Esophagus mucosa (tissue), 1 donor: ENCODE measurements around the gene MCM3AP. TPM values are rescaled to one million over a fixed set of nuclear protein-coding genes. Genes with fewer than 3 reads are reported as not detected.
A peak's percentile ranks its signal among the peaks of the same experiment; 100 is the strongest.

Experiments
- ATAC-seq: fragments of 200-7000 bp; cut with Tn5 transposase; one replicate; pipeline ENCODE4 v1.9.1; 2020
- total RNA-seq: library from RNA; stranded (reverse); gene quantifications from one replicate; pipeline ENCODE4 v1.2.4, GENCODE V29; 2023
- donor health status: DM: yes; HTN: yes; CAD: no.

MCM3AP gene
- total RNA-seq = 53.6 TPM

DNA sequence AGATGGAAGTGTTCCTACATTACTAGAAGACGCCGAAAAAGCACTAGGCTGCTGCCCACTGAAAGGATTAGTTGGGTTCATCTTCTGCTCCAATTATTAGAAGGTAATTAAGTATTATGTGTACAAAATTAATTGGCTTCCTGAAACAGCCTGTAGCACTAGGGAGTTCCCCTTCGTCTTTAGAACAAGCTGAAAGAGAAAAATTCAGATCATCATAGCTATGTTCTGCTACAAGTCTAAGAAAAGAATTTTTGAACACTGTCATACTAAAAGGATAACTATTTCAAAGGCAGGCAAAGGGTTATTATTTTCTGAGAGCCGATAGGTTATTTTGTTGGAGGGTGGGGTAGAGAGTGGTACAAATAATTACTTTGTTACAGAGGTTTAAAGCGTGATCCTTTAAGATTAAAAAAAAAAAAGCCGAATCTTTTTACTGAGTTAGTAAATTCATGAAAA lies at the start of gene MCM3AP:
MCM3AP (minus strand) TSS at position 406 of the 456 bp plus-strand sequence; CDS start at position 81, 325 bp downstream.
- ATAC-seq = no peak

DNA sequence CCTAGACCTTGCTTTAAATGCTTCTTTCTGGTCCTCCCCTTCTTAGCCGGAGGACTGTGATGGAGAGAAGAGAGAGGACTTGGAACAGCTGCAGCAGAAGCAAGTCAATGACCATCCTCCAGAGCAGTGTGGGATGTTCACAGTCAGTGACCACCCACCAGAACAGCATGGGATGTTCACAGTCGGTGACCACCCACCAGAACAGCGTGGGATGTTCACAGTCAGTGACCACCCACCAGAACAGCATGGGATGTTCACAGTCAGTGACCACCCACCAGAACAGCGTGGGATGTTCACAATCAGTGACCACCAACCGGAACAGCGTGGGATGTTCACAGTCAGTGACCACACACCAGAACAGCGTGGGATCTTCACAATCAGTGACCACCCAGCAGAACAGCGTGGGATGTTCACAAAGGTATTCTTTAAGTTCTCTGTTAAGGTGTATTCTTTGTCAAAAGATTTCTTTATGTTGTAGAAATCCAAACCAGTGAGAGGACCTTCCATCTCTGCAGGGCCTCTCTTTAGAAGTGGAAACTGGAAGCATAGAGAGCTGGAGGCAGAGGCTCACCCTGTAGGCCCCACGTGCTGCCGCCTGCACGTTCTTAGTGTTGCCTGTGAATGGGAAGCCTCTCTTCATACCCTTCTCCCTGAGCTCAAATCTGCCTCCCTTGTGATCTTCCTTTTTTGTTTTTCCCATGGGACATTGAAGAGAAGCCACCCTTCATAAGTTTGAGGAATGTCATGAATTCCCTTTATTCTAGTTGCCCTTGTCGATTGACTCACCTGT lies 49.1 kb upstream of the MCM3AP start:
- no peak for ATAC-seq

DNA sequence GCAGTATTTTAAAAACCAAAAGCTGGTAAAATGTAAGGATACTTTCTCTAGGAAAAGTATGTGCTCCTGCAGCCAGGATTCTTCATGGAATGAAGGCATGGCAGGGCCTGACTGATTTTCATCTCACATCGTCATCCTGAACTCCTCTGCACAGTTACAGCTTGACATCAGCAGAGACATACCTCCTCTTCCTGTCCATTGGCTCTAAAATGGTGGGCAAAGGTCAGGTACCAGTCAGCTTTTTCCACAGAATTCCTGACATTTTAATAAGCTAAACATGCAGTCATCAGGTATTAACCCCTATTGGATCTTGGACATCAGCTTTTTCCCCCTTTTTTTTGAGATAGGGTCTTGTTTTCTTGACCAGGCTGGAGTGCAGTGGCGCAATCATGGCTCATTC lies 44.4 kb upstream of the MCM3AP start:
- ATAC-seq = no peak

DNA sequence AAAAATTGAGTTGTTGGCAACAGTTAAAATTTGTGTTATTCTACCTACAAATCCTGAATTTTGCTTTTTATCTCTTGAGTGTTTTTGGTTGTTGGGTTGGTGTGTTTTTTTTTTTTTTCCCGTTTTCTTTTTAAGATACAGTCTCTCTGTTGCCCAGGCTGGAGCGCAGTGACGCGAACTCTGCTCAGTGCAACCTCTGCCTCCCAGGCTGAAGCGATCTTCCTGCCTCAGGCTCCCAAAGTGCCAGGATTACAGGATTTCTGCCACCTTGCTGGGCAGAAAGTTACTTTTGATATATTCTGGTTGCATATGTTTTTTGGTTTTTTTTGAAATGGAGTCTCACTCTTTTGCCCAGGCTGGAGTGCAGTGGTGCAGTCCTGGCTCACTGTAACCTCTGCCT lies 42.7 kb upstream of the MCM3AP start:
- ATAC-seq = no peak

DNA sequence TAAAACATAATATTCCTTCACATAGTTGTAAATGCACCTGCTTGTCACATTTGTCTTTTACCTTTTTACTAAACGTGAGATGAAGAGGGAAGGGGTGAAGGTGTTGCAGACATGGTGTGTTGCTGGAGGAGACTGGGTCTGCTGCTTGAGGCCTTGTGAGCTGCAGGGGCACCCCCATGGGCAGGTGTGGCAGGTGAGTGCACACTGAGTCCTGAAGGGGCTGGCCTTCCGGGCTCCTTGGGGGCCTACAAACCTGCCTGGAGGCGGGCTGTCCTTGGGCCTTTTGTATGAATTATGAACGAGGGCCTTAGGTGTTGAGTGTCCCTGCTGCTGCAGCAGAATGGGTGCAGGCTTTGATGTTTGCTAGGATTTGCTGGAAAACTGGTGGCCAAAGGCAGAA lies 42.3 kb upstream of the MCM3AP start:
- ATAC-seq = no peak

DNA sequence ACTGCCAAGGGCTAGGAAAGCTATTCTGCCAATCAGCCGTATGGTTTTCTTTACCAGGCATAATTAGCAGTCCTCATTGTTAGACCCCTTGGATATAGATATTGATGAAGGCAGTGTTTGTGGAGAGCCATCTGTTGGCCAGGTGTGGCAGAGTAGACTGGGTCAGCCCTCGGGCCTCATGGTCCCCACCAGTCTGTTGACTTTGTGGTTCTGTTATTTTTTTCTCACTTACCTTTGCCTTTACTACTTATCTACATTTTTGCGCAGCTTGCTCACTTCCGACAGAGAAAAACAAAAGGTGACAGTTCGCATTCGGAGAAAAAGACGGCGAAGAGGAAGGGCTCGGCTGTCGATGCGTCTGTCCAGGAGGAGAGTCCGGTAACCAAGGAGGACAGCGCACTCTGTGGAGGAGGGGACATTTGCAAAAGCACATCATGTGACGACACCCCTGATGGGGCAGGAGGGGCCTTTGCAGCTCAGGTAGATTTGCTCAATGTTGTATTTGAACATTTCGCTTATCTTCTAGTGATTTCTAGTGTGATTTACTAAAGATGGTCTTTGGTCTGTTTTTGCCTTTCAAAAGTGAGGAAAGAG lies 40.8 kb upstream of the MCM3AP start:
- ATAC-seq = no peak

DNA sequence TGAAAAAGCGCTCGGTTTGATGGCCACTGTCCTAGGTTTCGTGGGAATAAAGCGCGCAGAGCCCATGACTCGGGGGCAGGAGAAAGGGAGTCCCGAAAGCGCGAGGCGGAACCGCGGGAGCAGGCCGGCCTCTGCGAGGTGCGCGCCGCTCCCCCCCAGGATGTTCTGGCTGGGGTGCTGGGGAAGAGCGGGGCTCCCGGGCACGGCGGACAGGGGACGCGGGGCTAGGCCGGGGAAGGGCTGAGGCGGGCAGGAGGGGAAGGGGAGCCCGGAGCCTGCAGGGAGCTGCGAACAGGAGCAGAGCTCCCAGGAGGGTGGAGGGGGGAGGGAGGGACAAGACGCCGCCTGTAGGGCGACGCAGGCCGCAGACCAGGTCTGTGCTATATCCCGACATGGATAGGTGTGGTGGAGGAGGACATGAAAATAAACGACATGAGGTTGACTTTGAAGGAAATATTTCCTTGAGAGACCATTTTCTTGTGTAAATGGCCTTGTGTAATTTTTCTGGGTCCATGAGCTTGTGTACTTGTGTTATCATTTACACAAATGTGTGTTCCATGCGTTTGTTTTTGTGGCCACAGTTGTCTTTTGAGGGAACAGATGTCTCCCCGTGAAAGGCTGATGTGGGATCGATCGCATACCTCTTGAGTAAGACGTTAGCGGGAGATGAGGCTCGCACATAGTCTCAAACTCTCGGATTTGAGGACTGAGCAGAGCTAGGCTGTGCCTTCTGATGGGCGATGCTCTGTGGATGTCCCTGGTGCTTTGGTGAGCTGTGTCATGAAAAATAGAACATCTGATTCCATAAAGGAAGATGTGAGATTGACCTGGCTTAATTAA lies 39.9 kb upstream of the MCM3AP start:
- peak; percentile 28 for ATAC-seq

DNA sequence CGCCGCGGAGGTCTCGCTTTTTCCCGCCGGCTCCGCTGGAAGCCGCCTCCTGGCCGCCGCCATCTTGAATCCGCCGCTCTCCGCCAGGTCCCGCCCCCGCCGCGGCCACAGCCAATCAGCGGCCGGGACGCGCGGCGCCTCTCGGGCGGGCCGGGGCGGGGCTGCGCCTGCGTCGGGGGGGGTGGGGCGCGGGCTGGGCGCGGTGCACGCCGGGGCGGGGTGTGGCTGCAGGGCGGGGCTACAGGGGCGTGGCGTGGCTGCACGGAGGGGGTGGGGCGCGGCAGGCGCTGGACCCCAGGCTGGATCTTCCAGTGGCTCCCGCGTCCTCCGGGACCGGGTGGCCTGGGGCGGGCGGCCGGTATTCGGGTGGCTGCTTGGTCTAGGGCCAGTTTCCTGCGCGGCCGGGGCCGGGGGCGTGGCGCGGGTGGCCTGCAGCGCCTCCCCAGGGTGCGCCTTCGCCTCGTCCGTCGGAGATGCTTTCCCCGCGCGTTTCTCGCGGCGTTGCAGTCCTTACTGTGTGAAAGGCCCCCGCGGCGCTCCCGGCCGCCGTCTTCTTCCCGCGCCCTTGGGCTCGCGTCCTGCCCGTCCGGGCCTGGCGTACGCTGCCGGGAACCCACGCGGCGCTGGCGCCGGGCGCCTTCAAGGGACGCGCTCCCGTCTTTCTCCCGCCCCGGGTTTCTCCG lies 39.1 kb upstream of the MCM3AP start:
- peak; percentile 90 for ATAC-seq

DNA sequence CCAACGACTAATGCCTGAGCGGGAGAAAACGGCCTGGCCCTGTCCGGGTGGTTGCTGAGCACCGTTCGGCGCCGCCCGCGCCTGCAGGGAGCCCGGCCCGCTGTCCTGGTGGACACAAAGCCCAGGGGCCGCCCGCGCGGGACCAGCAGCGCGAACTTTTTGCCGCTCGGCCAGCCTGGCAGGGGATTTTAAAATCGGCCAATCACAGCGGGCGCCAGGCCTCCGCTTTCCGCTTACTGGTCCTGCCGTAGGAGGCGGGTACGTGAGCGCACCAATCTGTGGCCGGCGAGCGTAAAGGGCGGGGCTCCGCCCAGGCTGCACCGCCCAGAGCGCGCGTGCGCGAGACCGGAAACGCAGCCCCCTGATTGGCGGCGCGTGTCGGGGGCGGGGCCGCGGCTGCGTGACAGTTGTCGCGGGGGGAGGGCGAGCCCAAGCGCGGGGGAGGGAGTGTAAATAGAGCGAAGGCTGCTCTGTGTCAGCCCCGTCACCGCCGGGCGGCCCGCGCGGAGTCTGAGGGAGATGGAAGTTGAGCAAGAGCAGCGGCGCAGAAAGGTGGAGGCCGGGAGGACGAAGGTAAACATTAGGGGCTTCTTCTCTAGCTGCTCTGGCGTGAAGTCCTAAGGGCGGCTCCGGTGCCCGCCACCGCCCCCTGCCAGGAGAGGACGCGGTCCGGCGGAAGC lies 38.4 kb upstream of the MCM3AP start, which contains the start of the genes C21orf58 and PCNT:
C21orf58 (minus strand) TSS at position 161 of the 680 bp plus-strand sequence. CDS start 1,132 bp downstream, outside the sequence.
PCNT (plus strand) TSS at position 447 of the 680 bp plus-strand sequence; CDS start at position 520, 73 bp downstream.
- peak; percentile 94 for ATAC-seq

DNA sequence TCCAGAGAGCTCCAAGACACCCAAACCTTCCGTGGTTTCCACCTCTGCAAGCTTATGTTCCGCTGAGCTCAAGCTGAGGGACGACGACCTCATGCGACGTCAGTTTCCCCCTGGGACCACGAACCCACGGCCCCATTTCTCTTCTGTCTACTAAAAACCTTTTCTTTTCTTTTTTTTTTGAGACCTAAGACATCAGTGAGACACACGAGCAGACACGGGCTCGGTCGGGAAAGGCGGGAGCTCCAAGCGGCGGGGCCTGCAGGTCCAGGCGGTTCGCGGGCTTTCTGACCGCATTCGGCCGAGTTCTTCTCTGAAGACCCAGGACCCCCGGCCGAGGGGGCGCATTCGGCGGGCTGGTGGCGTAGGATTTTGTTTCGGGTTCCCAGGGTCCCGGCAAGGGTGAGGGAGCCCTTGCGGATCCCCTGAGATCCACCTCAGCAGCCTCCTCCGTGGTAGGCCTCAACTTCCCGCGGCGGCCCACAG lies 37.9 kb upstream of the MCM3AP start:
- ATAC-seq = no peak

DNA sequence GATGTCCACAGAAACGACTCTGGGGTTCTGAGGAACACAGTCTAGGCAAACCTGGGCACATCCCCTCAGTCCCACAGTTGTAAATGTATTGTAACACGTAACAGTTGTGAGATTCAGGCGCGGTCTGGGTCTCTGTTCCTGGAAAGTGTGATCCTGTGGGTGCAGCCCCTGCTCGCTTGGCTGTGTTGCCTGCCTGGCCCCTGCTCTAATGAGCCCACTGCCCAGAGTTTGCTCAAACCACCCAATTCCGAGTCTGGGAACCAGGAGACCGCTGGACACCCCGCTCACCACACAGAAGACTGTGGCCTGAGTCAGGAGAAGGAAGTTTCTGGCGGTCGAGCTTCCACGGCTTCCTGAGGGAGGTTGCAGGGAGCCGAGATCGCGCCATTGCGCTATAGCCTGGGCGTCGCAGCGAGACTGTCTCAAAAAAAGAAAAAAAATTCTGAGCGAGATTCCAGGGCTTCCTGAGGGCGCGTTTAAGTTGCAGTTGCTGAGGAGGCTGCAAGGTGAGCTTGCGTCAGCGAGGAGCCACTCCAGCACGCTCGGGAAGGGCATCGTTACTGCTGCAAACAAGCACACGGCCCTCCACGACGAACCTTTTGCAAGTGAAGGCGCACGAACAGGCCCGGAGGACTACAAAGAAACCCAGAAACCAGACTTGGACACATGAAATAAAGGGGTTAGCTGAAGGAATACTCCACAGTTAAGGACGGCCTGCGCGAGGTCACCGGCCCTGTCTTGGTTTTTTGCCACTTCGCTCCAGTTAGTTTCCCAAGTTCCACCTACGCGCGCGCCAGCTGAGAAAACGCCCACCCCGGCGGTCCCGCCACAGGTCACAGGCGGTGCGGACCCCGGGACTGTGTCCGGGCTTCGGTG lies 37.2 kb upstream of the MCM3AP start:
- ATAC-seq = no peak

DNA sequence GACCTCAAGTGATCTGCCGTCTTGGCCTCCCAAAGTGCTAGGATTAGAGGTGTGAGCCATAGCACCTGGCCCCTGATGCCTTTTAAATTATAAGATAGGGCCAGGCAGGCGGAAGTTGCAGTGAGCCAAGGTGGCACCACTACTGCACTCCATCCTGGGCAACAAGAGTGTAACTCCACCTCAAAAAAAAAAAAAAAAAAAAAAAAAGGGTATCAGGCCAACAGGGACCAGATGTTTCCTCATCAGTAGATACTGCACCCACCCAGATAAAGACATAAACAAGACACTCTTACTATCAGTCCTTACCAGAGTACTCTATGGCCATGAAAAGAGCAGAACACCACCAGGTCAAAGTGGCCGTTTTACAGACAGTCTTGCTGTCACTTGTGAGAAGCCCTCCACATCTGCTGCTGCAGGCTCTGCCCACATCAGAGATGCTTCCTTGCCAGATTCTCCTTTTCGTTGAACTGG lies 35.0 kb upstream of the MCM3AP start:
- no peak for ATAC-seq

DNA sequence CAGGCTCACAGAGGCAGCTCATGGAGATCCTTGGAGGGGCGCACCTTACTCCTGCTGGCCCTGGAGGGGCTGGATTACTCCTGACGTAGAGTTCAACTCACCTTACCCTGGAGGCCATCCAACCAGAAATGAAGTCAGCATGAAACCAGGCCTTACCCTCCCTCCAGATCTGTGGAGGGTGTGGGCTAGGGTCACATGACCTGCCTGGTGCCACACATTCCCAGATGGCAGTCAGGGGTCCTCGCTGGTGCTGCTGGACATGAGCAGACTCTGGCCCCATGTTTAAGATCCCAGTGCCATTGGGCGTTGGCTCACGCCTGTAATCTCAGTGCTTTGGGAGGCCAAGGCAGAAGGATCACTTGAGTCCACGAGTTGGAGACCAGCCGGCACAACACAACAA lies 33.8 kb upstream of the MCM3AP start:
- ATAC-seq = no peak

DNA sequence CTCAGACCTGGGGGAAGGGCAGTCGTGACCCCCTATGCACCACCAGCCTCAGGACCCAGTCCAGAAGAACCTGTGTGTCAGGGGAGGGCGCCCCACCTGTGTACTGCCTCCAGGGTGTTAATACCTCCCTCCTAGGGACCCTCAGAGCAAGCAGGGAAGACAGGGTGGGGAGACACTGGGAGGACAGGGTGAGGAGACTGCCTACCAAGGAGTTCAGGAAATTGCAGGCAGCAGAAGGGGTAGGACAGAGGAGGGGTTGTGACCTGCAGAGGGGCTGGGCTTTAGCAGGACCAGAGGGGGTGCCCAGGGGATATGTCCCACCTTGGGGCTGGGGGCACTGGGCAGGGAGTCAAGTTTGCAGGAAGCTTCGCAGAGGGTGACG lies 33.0 kb upstream of the MCM3AP start:
- ATAC-seq = no peak

DNA sequence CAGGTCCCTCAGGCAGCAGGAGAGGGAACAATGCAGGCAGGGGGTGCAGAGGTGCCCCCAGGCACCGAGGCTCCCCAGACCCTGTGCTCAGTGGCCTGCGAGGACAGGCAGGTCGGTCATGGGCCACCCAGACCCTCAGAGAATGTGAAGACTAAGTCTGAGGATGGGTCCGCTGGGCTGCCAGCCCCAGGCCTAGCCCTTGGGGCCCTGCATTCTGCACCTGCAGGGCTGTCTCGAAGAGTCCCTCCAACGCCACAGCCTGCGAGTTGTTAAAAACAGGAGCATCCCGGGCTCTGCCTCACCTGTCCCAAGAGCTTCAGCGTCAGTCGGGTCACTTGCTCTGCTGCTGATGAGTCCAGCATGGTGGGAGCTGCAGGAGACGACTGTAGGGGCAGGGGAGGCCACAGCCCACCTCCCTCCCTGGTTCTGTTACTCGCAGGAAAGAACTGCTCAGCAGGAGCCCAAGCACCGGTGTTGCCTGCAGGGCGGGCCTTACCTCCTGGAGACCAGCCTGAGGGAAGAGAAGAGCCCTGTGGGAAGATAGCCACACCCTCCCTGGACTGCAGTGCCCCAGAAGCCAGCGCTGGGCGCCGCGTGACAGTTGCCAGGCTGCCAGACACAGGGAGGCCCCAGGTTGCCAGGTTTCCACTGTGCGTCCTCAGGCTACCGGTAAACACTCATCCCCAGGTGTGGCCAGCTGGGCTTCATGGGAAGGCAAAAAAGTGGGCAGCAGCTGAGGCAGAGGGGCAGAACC lies 32.5 kb upstream of the MCM3AP start:
- no peak for ATAC-seq

DNA sequence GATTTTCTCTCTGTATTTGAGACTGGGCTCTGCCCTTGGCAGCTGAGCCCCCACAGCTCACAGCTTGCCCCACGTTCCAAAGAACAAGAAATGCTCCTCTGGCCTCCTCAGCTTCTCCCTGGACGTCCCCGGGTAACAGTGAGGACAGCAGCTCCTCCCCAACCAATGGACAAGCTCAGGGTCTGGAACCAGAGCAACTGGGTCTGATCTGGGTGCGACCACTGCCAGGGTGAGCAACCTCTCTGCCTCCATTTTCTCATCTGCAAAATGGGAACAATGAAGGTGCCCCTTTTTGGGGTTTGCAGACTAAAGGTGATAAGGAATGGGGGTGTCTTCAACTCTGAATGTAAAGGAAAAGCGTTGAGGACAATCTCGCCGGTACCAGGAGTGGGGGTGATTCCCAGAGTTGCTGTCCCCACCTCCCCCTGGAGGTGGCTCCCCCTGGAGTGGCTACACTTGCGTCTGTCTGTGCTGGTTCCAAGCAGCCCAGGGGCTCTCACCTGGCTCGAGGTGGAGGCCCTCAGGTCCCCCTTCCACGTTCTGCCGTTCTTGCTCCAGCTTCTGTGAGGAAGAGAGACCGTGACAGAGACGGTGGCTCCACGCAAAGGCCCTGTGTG lies 31.4 kb upstream of the MCM3AP start:
- ATAC-seq = no peak

DNA sequence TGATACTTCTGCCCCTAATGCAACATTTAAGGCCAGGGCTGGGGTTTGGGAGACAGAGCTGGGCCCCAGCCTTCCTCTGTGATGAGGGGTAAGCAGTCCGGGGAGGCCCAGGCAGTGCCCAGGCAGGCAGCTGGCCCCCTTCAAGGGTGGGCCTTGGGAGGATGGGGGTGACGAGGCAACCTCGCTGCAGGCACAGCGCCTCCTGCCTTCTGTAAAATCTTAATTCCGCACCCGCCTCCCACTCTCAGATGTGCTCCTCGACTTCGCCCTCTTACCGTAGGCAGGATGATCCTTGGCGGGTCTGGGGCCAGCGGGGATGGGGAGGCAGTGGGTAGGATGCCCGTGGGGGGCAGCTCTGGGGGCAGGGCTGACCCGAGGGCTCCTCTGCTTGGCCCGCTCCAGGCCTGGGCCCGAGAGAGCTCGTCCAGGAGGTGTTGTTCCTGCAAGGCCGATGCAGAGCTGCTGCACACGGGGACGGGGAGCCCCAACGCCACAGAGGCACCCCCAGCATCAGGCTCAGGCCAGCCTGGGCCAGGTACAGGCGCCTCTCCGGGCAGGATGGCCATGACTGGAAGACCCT lies 29.1 kb upstream of the MCM3AP start:
- ATAC-seq = no peak

DNA sequence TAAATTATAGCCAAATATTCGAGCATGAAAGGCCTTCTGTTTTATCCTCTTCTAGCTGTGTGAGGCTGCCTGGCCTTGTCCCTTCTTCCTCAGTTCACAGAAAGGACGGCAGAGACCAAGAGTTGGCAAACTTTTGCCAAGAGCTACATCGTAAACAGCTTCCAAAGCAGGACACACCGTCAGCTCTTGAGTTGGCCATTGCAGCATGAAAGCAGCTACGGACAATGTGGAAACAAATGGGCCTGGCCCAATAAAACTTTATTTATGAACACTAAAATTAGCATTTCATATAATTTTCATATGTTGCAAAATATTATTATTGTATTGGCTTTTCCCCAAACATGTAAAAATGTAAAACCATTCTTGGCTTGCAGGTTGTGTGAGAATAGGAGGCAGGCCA lies 27.5 kb upstream of the MCM3AP start:
- no peak for ATAC-seq

DNA sequence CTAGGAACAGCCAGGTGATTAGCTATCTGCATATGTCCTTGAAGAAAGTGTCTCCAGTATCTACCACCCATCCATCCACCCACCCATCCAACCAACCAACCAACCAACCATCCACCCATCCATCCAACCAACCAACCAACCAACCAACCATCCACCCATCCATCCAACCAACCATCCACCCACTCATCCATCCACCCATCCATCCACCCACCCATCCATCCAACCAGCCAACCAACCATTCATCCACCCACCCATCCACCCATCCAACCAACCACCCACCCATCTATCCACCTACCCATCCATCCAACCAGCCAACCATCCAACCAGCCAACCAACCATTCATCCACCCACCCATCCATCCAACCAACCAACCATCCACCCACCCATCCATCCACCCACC lies 26.2 kb upstream of the MCM3AP start:
- no peak for ATAC-seq
